ENCODE measurements around the gene SECISBP2.

DNA sequence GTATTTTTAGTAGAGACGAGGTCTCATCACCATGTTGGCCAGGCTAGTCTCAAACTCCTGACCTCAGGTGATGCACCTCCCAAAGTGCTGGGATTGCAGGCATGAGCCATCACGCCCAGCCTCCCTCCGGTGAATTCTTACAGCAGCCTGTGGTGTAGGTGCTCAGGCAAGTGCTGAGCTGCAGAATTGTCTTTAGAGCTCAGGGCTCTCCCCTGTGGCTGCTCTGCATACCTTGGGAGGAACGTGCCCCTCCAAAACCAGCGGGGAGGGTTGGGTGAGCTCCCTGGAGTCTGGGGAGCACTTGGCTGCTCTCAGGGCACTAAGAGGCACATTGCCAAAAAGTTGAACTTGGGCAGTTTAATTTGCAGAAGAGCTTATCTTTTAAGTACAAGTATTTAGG, 29.4 kb downstream of the SECISBP2 start:
- no peak for TF ChIP-seq EZH2phosphoT487 (conservative IDR thresholded peaks at IDR 0.05; ENCODE audit: low read length)
- TF ChIP-seq, protein P1, sequence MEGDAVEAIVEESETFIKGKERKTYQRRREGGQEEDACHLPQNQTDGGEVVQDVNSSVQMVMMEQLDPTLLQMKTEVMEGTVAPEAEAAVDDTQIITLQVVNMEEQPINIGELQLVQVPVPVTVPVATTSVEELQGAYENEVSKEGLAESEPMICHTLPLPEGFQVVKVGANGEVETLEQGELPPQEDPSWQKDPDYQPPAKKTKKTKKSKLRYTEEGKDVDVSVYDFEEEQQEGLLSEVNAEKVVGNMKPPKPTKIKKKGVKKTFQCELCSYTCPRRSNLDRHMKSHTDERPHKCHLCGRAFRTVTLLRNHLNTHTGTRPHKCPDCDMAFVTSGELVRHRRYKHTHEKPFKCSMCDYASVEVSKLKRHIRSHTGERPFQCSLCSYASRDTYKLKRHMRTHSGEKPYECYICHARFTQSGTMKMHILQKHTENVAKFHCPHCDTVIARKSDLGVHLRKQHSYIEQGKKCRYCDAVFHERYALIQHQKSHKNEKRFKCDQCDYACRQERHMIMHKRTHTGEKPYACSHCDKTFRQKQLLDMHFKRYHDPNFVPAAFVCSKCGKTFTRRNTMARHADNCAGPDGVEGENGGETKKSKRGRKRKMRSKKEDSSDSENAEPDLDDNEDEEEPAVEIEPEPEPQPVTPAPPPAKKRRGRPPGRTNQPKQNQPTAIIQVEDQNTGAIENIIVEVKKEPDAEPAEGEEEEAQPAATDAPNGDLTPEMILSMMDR (IDR thresholded peaks at IDR 0.05; ENCODE audit: insufficient read depth, low read length, poor library complexity, severe bottlenecking) = no peak

All from SU-DHL-6 (cell line).